ENCODE data around the gene ITPRID1. TPM values are rescaled to one million over a fixed set of nuclear protein-coding genes. Genes with fewer than 3 reads are reported as not detected.
"Not testable (repeated sequence)": the region's sequence is repeated elsewhere in the genome, so short reads cannot be mapped to it uniquely, and the experiment has no call there.

Gene ITPRID1
- total RNA-seq, 2 donors from 2014 or later: 5.6 to 21.8 TPM

DNA sequence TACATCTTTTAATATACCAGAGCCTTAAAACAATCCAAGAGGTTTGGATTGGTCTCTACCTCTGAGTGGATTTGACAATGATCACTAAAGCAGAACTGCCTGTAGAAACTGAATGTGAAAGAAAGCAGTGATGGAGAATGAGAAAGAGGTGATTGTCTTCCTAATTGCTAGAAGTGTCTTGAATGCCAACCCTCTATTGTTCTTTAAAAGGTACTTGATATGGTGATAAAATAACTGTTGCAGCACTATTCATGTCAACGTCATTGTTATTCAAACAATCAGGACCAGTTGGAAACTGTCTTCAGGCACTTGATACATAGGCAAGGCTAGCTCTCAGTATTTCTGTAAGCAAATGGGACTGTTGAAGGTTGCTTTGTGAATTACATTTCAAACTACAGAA, 47.9 kb upstream of the ITPRID1 start:
- Histone ChIP-seq H3K4me3 (ENCODE audit: low read length) (peak overlapping the region; percentile 15), H3K27ac (ENCODE audit: low read depth, low read length) (no peak overlapping the region), H3K27me3 (ENCODE audit: control insufficient read depth, insufficient read depth, low read length, poor library complexity, severe bottlenecking) (no peaks in the 10 kb centered on the region), H3K4me1 (ENCODE audit: control insufficient read depth, insufficient read depth, low read length) (peaks cover 14% of the 10 kb centered on the region), H3K9me3 (ENCODE audit: control insufficient read depth, low read length) (no peaks in the 10 kb centered on the region), H3K9ac (ENCODE audit: extremely low read depth, low read length, poor library complexity, severe bottlenecking) (no peak overlapping the region), H3K36me3 (ENCODE audit: control insufficient read depth, insufficient read depth, low read length) (no peaks in the 10 kb centered on the region)
- WGBS, 2 experiments (ENCODE audit: insufficient coverage in 1 of 2, insufficient read length in 1 of 2): 6% methylated on average over 1 of the region's 1 CpG; no CpG with 5 or more reads in 1 of the 2 experiments
- Mint-ChIP-seq H3K4me3 (no peak overlapping the region), H3K9me3 (no peaks in the 10 kb centered on the region), H3K27me3 (ENCODE audit: insufficient read depth) (peaks cover 2% of the 10 kb centered on the region), H3K4me1 (peaks cover 66% of the 10 kb centered on the region), H3K36me3 (ENCODE audit: low read depth) (peaks cover 20% of the 10 kb centered on the region), H3K27ac (peak overlapping the region; percentile 61)
- TF ChIP-seq, protein P1, sequence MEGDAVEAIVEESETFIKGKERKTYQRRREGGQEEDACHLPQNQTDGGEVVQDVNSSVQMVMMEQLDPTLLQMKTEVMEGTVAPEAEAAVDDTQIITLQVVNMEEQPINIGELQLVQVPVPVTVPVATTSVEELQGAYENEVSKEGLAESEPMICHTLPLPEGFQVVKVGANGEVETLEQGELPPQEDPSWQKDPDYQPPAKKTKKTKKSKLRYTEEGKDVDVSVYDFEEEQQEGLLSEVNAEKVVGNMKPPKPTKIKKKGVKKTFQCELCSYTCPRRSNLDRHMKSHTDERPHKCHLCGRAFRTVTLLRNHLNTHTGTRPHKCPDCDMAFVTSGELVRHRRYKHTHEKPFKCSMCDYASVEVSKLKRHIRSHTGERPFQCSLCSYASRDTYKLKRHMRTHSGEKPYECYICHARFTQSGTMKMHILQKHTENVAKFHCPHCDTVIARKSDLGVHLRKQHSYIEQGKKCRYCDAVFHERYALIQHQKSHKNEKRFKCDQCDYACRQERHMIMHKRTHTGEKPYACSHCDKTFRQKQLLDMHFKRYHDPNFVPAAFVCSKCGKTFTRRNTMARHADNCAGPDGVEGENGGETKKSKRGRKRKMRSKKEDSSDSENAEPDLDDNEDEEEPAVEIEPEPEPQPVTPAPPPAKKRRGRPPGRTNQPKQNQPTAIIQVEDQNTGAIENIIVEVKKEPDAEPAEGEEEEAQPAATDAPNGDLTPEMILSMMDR (conservative IDR thresholded peaks at IDR 0.05): no peak
- no peak for DNase-seq

DNA sequence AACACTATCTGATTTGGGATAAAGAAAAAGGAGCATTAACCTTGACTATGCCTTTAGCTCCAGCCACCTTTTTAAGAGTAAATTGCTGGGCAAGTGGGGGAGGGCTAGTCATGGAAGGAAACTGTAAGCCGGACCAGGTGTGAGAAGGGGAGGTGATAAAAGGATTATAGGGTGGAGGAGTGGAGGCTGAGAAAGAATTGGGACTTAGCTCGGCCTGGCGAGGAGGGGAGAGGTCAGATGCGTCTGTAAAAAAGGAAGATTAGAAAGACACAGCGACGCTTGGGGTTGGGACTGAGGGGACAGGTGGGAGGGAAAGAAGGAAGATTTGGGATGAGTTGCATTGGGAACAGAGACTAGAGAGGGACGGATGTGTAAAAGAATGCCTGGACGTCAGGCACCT, 43.0 kb upstream of the ITPRID1 start:
- Mint-ChIP-seq H3K27ac (peak overlapping the region; percentile 97), H3K4me1 (peaks cover 87% of the 10 kb centered on the region), H3K4me3 (peak overlapping the region; percentile 70)
- not testable (repeated sequence) for H3K9me3 Mint-ChIP-seq; H3K27ac ChIP-seq (ENCODE audit: low read depth, low read length); H3K9me3 ChIP-seq (ENCODE audit: control insufficient read depth, low read length); H3K4me3 ChIP-seq (ENCODE audit: low read length); H3K36me3 ChIP-seq (ENCODE audit: control insufficient read depth, insufficient read depth, low read length); H3K27me3 Mint-ChIP-seq (ENCODE audit: insufficient read depth); H3K36me3 Mint-ChIP-seq (ENCODE audit: low read depth); H3K27me3 ChIP-seq (ENCODE audit: control insufficient read depth, insufficient read depth, low read length, poor library complexity, severe bottlenecking)
- 30 to 43% methylated on average over 2 to 8 of the region's 8 CpGs for WGBS, 2 experiments (ENCODE audit: insufficient coverage in 1 of 2, insufficient read length in 1 of 2)
- DNase-seq: peak; percentile 72
- Histone ChIP-seq H3K4me1 (ENCODE audit: control insufficient read depth, insufficient read depth, low read length) (peaks cover 15% of the 10 kb centered on the region), H3K9ac (ENCODE audit: extremely low read depth, low read length, poor library complexity, severe bottlenecking) (peak overlapping the region; percentile 6)

DNA sequence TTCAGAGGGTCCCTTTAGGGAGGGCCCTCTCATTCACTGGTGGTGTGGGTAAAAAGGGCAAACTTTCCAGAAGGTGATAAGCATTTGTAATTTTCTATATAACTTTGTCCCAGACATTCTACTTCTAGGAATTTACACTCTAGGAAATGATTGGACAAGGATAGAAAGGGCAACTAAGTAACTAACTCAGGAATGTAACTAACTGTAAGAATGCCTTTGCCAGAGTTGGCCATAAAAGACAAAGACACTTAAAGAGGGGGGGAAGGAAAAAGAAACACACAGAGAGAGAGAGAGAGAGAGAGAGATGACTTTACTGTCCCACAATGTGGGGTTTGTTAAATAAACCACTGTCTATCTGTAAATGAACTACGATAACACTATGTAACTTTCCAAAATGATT, 38.5 kb upstream of the ITPRID1 start:
- H3K36me3 ChIP-seq (ENCODE audit: control insufficient read depth, insufficient read depth, low read length): no peaks in the 10 kb centered on the region
- H3K9me3 ChIP-seq (ENCODE audit: control insufficient read depth, low read length): no peaks in the 10 kb centered on the region
- no peaks in the 10 kb centered on the region for H3K9me3 Mint-ChIP-seq
- H3K4me3 Mint-ChIP-seq: no peak overlapping the region
- peaks cover 10% of the 10 kb centered on the region for H3K36me3 Mint-ChIP-seq (ENCODE audit: low read depth)
- peak overlapping the region; percentile 81 for H3K27ac ChIP-seq (ENCODE audit: low read depth, low read length)
- no peak overlapping the region for H3K27ac Mint-ChIP-seq
- H3K4me3 ChIP-seq (ENCODE audit: low read length): no peak overlapping the region
- no peak for DNase-seq
- H3K4me1 Mint-ChIP-seq: peaks cover 63% of the 10 kb centered on the region
- H3K27me3 ChIP-seq (ENCODE audit: control insufficient read depth, insufficient read depth, low read length, poor library complexity, severe bottlenecking): no peaks in the 10 kb centered on the region
- H3K9ac ChIP-seq (ENCODE audit: extremely low read depth, low read length, poor library complexity, severe bottlenecking): no peak overlapping the region
- TF ChIP-seq, protein P1 (conservative IDR thresholded peaks at IDR 0.05): no peak
- 83% methylated on average over 1 of the region's 1 CpG; no CpG with 5 or more reads in 1 of the 2 experiments for WGBS, 2 experiments (ENCODE audit: insufficient coverage in 1 of 2, insufficient read length in 1 of 2)
- H3K4me1 ChIP-seq (ENCODE audit: control insufficient read depth, insufficient read depth, low read length): peaks cover 11% of the 10 kb centered on the region
- no peaks in the 10 kb centered on the region for H3K27me3 Mint-ChIP-seq (ENCODE audit: insufficient read depth)

All from endodermal cell (in vitro differentiated cells).